Liver (tissue), 9 donors: ENCODE results near the gene CNN1. TPM values are rescaled to one million over a fixed set of nuclear protein-coding genes. Genes with fewer than 3 reads are reported as not detected.

Experiments used
- DNase-seq: peaks from one replicate; pipeline ENCODE4 v3.0.0-alpha.2; 2017; ENCODE audit warnings: low spot score
- H3K27ac ChIP-seq, 2 donors: one replicate each; pipeline ENCODE4 v1.7.0; 2013; ENCODE audit warnings: inconsistent platforms in 2 of 2, low read length in 2 of 2, control low read depth in 1 of 2, low read depth in 1 of 2, mild to moderate bottlenecking in 1 of 2
- H3K27me3 ChIP-seq, 4 donors: one replicate each; pipeline versions ENCODE4 v1.6.1 to v1.7.0; 2013; ENCODE audit warnings: low read length in 3 of 4, inconsistent platforms in 1 of 4, mild to moderate bottlenecking in 1 of 4, moderate library complexity in 1 of 4; ENCODE audit not compliant: control insufficient read depth in 4 of 4, insufficient read depth in 4 of 4
- H3K36me3 ChIP-seq, 4 donors: one replicate each; pipeline versions ENCODE4 v1.6.1 to v1.7.0; 2013; ENCODE audit warnings: low read length in 3 of 4, mild to moderate bottlenecking in 3 of 4, low read depth in 1 of 4, moderate library complexity in 1 of 4; ENCODE audit not compliant: control insufficient read depth in 4 of 4, insufficient read depth in 3 of 4
- H3K4me1 ChIP-seq, 4 donors: one replicate each; pipeline versions ENCODE4 v1.6.1 to v1.7.0; 2013; ENCODE audit warnings: low read length in 3 of 4, mild to moderate bottlenecking in 3 of 4, moderate library complexity in 1 of 4; ENCODE audit not compliant: control insufficient read depth in 4 of 4, insufficient read depth in 4 of 4
- H3K4me3 ChIP-seq, 3 donors: one replicate each; pipeline versions ENCODE4 v1.6.1 to v1.7.0; 2013; ENCODE audit warnings: low read length in 3 of 3, control low read depth in 1 of 3, low read depth in 1 of 3, mild to moderate bottlenecking in 1 of 3
- H3K9ac ChIP-seq, 2 donors: one replicate each; pipeline ENCODE4 v1.7.0; 2013; ENCODE audit warnings: low read length in 2 of 2, mild to moderate bottlenecking in 2 of 2, moderate library complexity in 2 of 2, control low read depth in 1 of 2, low read depth in 1 of 2
- H3K9me3 ChIP-seq, 4 donors: one replicate each; pipeline versions ENCODE4 v1.6.1 to v1.7.0; 2013; ENCODE audit warnings: low read length in 3 of 4; ENCODE audit not compliant: control insufficient read depth in 4 of 4
- ATF3 ChIP-seq: IDR thresholded peaks from 2 replicates; pipeline ENCODE4 v1.6.1; 2016; ENCODE audit warnings: antibody characterized with exemption
- EGR1 ChIP-seq, 2 donors: IDR thresholded peaks; 2 replicates each; pipeline ENCODE4 v1.6.1; 2016 to 2018; ENCODE audit warnings: antibody characterized with exemption in 2 of 2, low read depth in 2 of 2
- FOXA2 ChIP-seq: IDR thresholded peaks from 2 replicates; pipeline ENCODE4 v1.6.1; 2016; ENCODE audit warnings: antibody characterized with exemption
- GABPA ChIP-seq, 2 donors: IDR thresholded peaks in 1 of 2; conservative IDR thresholded peaks in 1 of 2; 2 replicates each; pipeline ENCODE4 v1.6.1; 2016; ENCODE audit warnings: antibody characterized with exemption in 2 of 2, mild to moderate bottlenecking in 1 of 2, moderate library complexity in 1 of 2
- HNF4A ChIP-seq, 2 donors: conservative IDR thresholded peaks; 2 replicates each; pipeline ENCODE4 v1.6.1; 2016; ENCODE audit warnings: antibody characterized with exemption in 2 of 2, mild to moderate bottlenecking in 2 of 2
- REST ChIP-seq: IDR thresholded peaks from 2 replicates; pipeline ENCODE4 v1.6.1; 2016; ENCODE audit warnings: antibody characterized with exemption, mild to moderate bottlenecking
- RXRA ChIP-seq, 2 donors: IDR thresholded peaks; 2 replicates each; pipeline ENCODE4 v1.6.1; 2017 to 2018; ENCODE audit warnings: antibody characterized with exemption in 2 of 2, mild to moderate bottlenecking in 1 of 2
- SP1 ChIP-seq: IDR thresholded peaks from 2 replicates; pipeline ENCODE4 v1.6.1; 2018; ENCODE audit warnings: antibody characterized with exemption, mild to moderate bottlenecking
- TAF1 ChIP-seq: conservative IDR thresholded peaks from 2 replicates; pipeline ENCODE4 v1.6.1; 2016; ENCODE audit warnings: antibody characterized with exemption, mild to moderate bottlenecking
- WGBS: extraction: QIAGEN DNeasy Blood & Tissue Kit; methylation state at CpG from one replicate; pipeline ENCODE4 v1.1.7; 2013; 5-methylcytosine and 5-hydroxymethylcytosine counted together
- polyA plus RNA-seq, 2 donors: library from polyadenylated mRNA; stranded (reverse) in 1 of 2; unstranded in 1 of 2; fragments of 200-250 nt in 1 of 2; fragments of >200 nt in 1 of 2; fragmentation: Nextera tagmentation in 1 of 2; extraction: Ambion mirVana in 1 of 2; gene quantifications; one replicate each; pipeline versions ENCODE4 v1.2.1 to v1.2.3, GENCODE V29; 2013 to 2015
- total RNA-seq, 2 donors: library from RNA; depleted of rRNA; stranded (reverse); fragments of >200 nt; gene quantifications; one replicate each; pipeline ENCODE4 v1.2.3, GENCODE V29; 2014
- TF ChIP-seq, protein P1 (sequence below): IDR thresholded peaks from 2 replicates; pipeline ENCODE4 v1.6.1; 2016; ENCODE audit warnings: antibody characterized with exemption
- TF ChIP-seq, protein P2 (sequence below): fragments of 150-350 bp; IDR thresholded peaks from 2 replicates; pipeline ENCODE4 v1.5.1; 2017; ENCODE audit warnings: improper control_type of control experiment, low read depth, low read length; ENCODE audit not compliant: missing input control
- donor health status: healthy.
- donor health status: healthy.
- donor health status: healthy.
- donor health status: healthy.
- donor health status: healthy.

The CNN1 gene
- total and polyA plus RNA-seq, 4 donors: 0.09 to 5.9 (median 2.2) TPM

- Histone ChIP-seq H3K9ac (no peak overlapping the region), H3K36me3 (peaks cover 0 to 12% (median 4%) of the 10 kb centered on the region in 4 donors), H3K27ac (no peak overlapping the region), H3K9me3 (no peaks in the 10 kb centered on the region), H3K4me3 (no peak overlapping the region), H3K27me3 (no peaks in the 10 kb centered on the region), H3K4me1 (peaks cover 0 to 18% (median 9%) of the 10 kb centered on the region in 4 donors)
- no peak for DNase-seq
- TF ChIP-seq, protein P1, sequence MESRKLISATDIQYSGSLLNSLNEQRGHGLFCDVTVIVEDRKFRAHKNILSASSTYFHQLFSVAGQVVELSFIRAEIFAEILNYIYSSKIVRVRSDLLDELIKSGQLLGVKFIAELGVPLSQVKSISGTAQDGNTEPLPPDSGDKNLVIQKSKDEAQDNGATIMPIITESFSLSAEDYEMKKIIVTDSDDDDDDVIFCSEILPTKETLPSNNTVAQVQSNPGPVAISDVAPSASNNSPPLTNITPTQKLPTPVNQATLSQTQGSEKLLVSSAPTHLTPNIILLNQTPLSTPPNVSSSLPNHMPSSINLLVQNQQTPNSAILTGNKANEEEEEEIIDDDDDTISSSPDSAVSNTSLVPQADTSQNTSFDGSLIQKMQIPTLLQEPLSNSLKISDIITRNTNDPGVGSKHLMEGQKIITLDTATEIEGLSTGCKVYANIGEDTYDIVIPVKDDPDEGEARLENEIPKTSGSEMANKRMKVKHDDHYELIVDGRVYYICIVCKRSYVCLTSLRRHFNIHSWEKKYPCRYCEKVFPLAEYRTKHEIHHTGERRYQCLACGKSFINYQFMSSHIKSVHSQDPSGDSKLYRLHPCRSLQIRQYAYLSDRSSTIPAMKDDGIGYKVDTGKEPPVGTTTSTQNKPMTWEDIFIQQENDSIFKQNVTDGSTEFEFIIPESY: no peak
- TF ChIP-seq SP1 (no peak), TAF1 (no peak), RXRA (IDR thresholded peaks at IDR 0.05) (no peak), HNF4A (conservative IDR thresholded peaks at IDR 0.05) (no peak), REST (no peak), EGR1 (IDR thresholded peaks at IDR 0.05; ENCODE audit: low read depth in 2 of 2) (no peak)
- 82% methylated on average over 10 of the region's 10 CpGs for WGBS
These were observed 43.2 kb upstream of the CNN1 start for GRCh38 chr19:11495481-11495880.

DNA sequence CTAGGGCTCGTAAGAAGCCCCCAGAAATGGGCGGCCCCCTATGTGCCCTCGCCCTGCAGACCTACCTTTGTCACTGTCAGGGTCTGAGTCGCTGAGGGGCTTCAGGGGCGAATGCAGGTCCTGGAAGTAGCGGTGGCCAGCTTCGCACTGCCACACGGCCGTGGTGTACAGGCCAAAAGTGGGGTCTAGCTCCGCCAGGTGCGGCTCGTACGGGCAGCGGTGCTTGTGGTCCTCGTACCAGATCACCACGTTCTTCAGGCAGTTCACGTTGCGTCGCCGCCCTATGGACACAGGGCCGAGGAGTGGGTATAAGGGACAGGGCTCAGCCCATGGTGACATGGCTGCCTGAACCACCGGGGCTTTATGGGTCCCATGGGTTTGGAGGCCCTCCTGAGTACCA is 42.8 kb upstream of the CNN1 start:
- no peaks in the 10 kb centered on the region for H3K9me3 ChIP-seq
- H3K4me3 ChIP-seq: no peak overlapping the region
- H3K36me3 ChIP-seq: peaks cover 0 to 12% (median 4%) of the 10 kb centered on the region in 4 donors
- WGBS: 98% methylated on average over 22 of the region's 22 CpGs
- peaks cover 0 to 14% (median 6%) of the 10 kb centered on the region in 4 donors for H3K4me1 ChIP-seq
- DNase-seq: no peak
- H3K27ac ChIP-seq: no peak overlapping the region
- TF ChIP-seq FOXA2: no peak
- TF ChIP-seq GABPA (IDR thresholded peaks at IDR 0.05 in 1 of 2, conservative IDR thresholded peaks at IDR 0.05 in 1 of 2): no peak
- TF ChIP-seq, protein P1: no peak
- no peak for TF ChIP-seq ATF3
- TF ChIP-seq, protein P2, sequence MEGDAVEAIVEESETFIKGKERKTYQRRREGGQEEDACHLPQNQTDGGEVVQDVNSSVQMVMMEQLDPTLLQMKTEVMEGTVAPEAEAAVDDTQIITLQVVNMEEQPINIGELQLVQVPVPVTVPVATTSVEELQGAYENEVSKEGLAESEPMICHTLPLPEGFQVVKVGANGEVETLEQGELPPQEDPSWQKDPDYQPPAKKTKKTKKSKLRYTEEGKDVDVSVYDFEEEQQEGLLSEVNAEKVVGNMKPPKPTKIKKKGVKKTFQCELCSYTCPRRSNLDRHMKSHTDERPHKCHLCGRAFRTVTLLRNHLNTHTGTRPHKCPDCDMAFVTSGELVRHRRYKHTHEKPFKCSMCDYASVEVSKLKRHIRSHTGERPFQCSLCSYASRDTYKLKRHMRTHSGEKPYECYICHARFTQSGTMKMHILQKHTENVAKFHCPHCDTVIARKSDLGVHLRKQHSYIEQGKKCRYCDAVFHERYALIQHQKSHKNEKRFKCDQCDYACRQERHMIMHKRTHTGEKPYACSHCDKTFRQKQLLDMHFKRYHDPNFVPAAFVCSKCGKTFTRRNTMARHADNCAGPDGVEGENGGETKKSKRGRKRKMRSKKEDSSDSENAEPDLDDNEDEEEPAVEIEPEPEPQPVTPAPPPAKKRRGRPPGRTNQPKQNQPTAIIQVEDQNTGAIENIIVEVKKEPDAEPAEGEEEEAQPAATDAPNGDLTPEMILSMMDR: no peak
- TF ChIP-seq SP1: no peak
- no peaks in the 10 kb centered on the region for H3K27me3 ChIP-seq
- H3K9ac ChIP-seq: no peak overlapping the region
